Measurements from ENCODE around the gene SHISA5. TPM values are rescaled to one million over a fixed set of nuclear protein-coding genes. Genes with fewer than 3 reads are reported as not detected.

The SHISA5 gene
- total RNA-seq, 6 experiments from 2014 or later = 76.3 to 118 (median 101) TPM

- Histone ChIP-seq H3K27me3 (no peaks in the 10 kb centered on the region), H3K36me3 (no peaks in the 10 kb centered on the region), H3K9me3 (no peaks in the 10 kb centered on the region), H3K4me1 (peaks cover 0 to 10% (median 2%) of the 10 kb centered on the region in 4 donors), H3K4me3 (peak overlapping the region; percentile 60 to 67 (median 62)), H3K27ac (peak overlapping the region; percentile 73 to 90 (median 75))
- no peak for TF ChIP-seq CTCF (IDR thresholded peaks at IDR 0.05)
- no peak for TF ChIP-seq POLR2A (IDR thresholded peaks at IDR 0.05)
- DNase-seq (peak in 1 of 3 donors; percentile 50), ATAC-seq (peak in 2 of 4 donors; percentile 7 to 20)
- intact Hi-C loops (cut with DNase I) = loop anchor here in 1 of 2 donors (5.0 kb wide), 1 partner anchor 36 kb away; a partner anchor contains a TSS
- 33% methylated on average over 6 of the region's 26 CpGs for WGBS (ENCODE audit: insufficient coverage, low coverage, low lambda C conversion rate, missing lambda C conversion rate)
These were observed 448 bp downstream of the SHISA5 start for GRCh38 chr3:48503401-48504050.

GRCh38 chr3:48502728-48503168 lies 1.2 kb downstream of the SHISA5 start:
- intact Hi-C loops (cut with DNase I) = loop anchor here in 1 of 2 donors (5.0 kb wide), 1 partner anchor 35 kb away; a partner anchor contains a TSS
- H3K27me3 ChIP-seq = no peaks in the 10 kb centered on the region
- H3K9me3 ChIP-seq = no peaks in the 10 kb centered on the region
- peaks cover 0 to 10% (median 2%) of the 10 kb centered on the region in 4 donors for H3K4me1 ChIP-seq
- H3K36me3 ChIP-seq = no peaks in the 10 kb centered on the region
- peak in 1 of 3 donors; percentile 49 for DNase-seq
- TF ChIP-seq CTCF (IDR thresholded peaks at IDR 0.05) (no peak), POLR2A (IDR thresholded peaks at IDR 0.05) (no peak)
- WGBS (ENCODE audit: insufficient coverage, low coverage, low lambda C conversion rate, missing lambda C conversion rate) = 80% methylated on average over 2 of the region's 6 CpGs
- no peak overlapping the region for H3K4me3 ChIP-seq
- H3K27ac ChIP-seq = peak overlapping the region in 2 of 3 donors; percentile 73 to 90
- peak; percentile 10 to 49 (median 38) for ATAC-seq

GRCh38 chr3:48502121-48502520 lies 1.9 kb downstream of the SHISA5 start:
- no peak overlapping the region for H3K4me3 ChIP-seq
- H3K9me3 ChIP-seq = no peaks in the 10 kb centered on the region
- intact Hi-C loops (cut with DNase I) = loop anchor here in 1 of 2 donors (5.0 kb wide), 1 partner anchor 35 kb away; a partner anchor contains a TSS
- H3K36me3 ChIP-seq = no peaks in the 10 kb centered on the region
- no peak for ATAC-seq
- TF ChIP-seq POLR2A (IDR thresholded peaks at IDR 0.05) (no peak), CTCF (IDR thresholded peaks at IDR 0.05) (no peak)
- peaks cover 0 to 10% (median 2%) of the 10 kb centered on the region in 4 donors for H3K4me1 ChIP-seq
- WGBS (ENCODE audit: insufficient coverage, low coverage, low lambda C conversion rate, missing lambda C conversion rate) = 94% methylated on average over 2 of the region's 5 CpGs
- no peaks in the 10 kb centered on the region for H3K27me3 ChIP-seq
- H3K27ac ChIP-seq = no peak overlapping the region
- DNase-seq = no peak

GRCh38 chr3:48501196-48501595 lies 2.8 kb downstream of the SHISA5 start:
- ATAC-seq = no peak
- no CpG with 5 or more reads among the region's 7 CpGs for WGBS (ENCODE audit: insufficient coverage, low coverage, low lambda C conversion rate, missing lambda C conversion rate)
- DNase-seq = no peak
- Histone ChIP-seq H3K36me3 (peaks cover 0 to 2% (median 0%) of the 10 kb centered on the region in 4 donors), H3K9me3 (no peaks in the 10 kb centered on the region), H3K27ac (no peak overlapping the region), H3K4me1 (peaks cover 0 to 10% (median 2%) of the 10 kb centered on the region in 4 donors), H3K27me3 (no peaks in the 10 kb centered on the region), H3K4me3 (no peak overlapping the region)
- TF ChIP-seq POLR2A (IDR thresholded peaks at IDR 0.05) (no peak), CTCF (IDR thresholded peaks at IDR 0.05) (no peak)
- intact Hi-C loops (cut with DNase I) = loop anchor here in 1 of 2 donors (5.0 kb wide), 1 partner anchor 34 kb away; a partner anchor contains a TSS

All from right lobe of liver (tissue), 6 donors.